Caco-2 (cell line): ENCODE results near the gene TYROBP. TPM values are rescaled to one million over a fixed set of nuclear protein-coding genes. Genes with fewer than 3 reads are reported as not detected.
A peak's percentile ranks its signal among the peaks of the same experiment; 100 is the strongest.

Experiments
- BruUV-seq: library from RNA; stranded (reverse); fragments of 400-500 nt; replicated peaks from 2 replicates; lab custom pipeline; 2021; lab: Mats Ljungman, UMichigan
- CTCF ChIA-PET: fragments of 300-600 bp; sonication (Branson Sonifier 250); formaldehyde crosslinking; loops from one replicate; lab custom pipeline; 2022; ENCODE audit warnings: antibody characterized with exemption; lab: Charles Lee
- POLR2A ChIA-PET: fragments of 300-600 bp; sonication (Branson Sonifier 250); formaldehyde crosslinking; loops from one replicate; lab custom pipeline; 2022; ENCODE audit warnings: antibody characterized with exemption; lab: Charles Lee
- DNase-seq, 2 experiments: peaks; one replicate each; pipeline versions ENCODE4 v3.0.0 to v3.0.0-alpha.2; 2020 to 2022
- H3K27me3 ChIP-seq: replicated peaks from 2 replicates; pipeline ENCODE4 v1.6.0; 2011; ENCODE audit warnings: low read length; ENCODE audit not compliant: control insufficient read depth, insufficient read depth
- H3K36me3 ChIP-seq: 2 replicates; pipeline ENCODE4 v1.5.1; 2011; ENCODE audit warnings: low read length; ENCODE audit not compliant: control insufficient read depth, insufficient read depth
- H3K4me1 ChIP-seq: fragments of 250-450 bp; sonication (Bioruptor Pico); 2 replicates; pipeline ENCODE4 v1.5.1; 2020; ENCODE audit warnings: mild to moderate bottlenecking
- H3K4me3 ChIP-seq: 2 replicates; pipeline ENCODE4 v1.5.1; 2011; ENCODE audit warnings: low read depth, mild to moderate bottlenecking, control low read depth, low read length
- H3K9me3 ChIP-seq: fragments of 250-450 bp; sonication (Bioruptor Pico); 2 replicates; pipeline ENCODE4 v1.5.1; 2020; ENCODE audit warnings: mild to moderate bottlenecking, moderate library complexity
- H3K27ac Mint-ChIP-seq: one replicate; pipeline ENCODE4 v1.8.0; 2022; ENCODE audit warnings: mixed read lengths; ENCODE audit not compliant: unreplicated experiment
- H3K27me3 Mint-ChIP-seq: one replicate; pipeline ENCODE4 v1.8.0; 2022; ENCODE audit warnings: mixed read lengths; ENCODE audit not compliant: insufficient read depth, unreplicated experiment
- H3K36me3 Mint-ChIP-seq: one replicate; pipeline ENCODE4 v1.8.0; 2022; ENCODE audit warnings: mild to moderate bottlenecking, mixed read lengths; ENCODE audit not compliant: insufficient read depth, unreplicated experiment
- H3K4me1 Mint-ChIP-seq: one replicate; pipeline ENCODE4 v1.8.0; 2022; ENCODE audit warnings: low read depth, mixed read lengths; ENCODE audit not compliant: unreplicated experiment
- H3K4me3 Mint-ChIP-seq: one replicate; pipeline ENCODE4 v1.8.0; 2022; ENCODE audit warnings: mild to moderate bottlenecking, moderate library complexity, mixed read lengths; ENCODE audit not compliant: unreplicated experiment
- H3K9me3 Mint-ChIP-seq: one replicate; pipeline ENCODE4 v1.8.0; 2022; ENCODE audit warnings: mixed read lengths; ENCODE audit not compliant: unreplicated experiment
- intact Hi-C: fragments of 100-400 bp; cut with micrococcal nuclease; formaldehyde crosslinking; loops from one replicate; pipeline ENCODE4 v1.10.0; 2022; ENCODE audit not compliant: unreplicated experiment
- total RNA-seq: library from RNA; stranded (reverse); gene quantifications from 2 replicates; pipeline ENCODE4 v1.2.3, GENCODE V29; 2022
- TF ChIP-seq, protein P1 (sequence below), 2 experiments: fragments of 200-600 bp in 1 of 2; IDR thresholded peaks; 1 replicate in 1 of 2; 2 replicates in 1 of 2; pipeline versions ENCODE4 v1.5.1 to v1.8.0; 2011 to 2022; ENCODE audit warnings: antibody characterized with exemption in 1 of 2, control low read depth in 1 of 2, inconsistent platforms in 1 of 2, low read depth in 1 of 2, low read length in 1 of 2, mild to moderate bottlenecking in 1 of 2, moderate library complexity in 1 of 2; ENCODE audit not compliant: insufficient read depth in 1 of 2, severe bottlenecking in 1 of 2, unreplicated experiment in 1 of 2

TYROBP gene
- total RNA-seq, 1 experiment from 2014 or later, result not detected

DNA sequence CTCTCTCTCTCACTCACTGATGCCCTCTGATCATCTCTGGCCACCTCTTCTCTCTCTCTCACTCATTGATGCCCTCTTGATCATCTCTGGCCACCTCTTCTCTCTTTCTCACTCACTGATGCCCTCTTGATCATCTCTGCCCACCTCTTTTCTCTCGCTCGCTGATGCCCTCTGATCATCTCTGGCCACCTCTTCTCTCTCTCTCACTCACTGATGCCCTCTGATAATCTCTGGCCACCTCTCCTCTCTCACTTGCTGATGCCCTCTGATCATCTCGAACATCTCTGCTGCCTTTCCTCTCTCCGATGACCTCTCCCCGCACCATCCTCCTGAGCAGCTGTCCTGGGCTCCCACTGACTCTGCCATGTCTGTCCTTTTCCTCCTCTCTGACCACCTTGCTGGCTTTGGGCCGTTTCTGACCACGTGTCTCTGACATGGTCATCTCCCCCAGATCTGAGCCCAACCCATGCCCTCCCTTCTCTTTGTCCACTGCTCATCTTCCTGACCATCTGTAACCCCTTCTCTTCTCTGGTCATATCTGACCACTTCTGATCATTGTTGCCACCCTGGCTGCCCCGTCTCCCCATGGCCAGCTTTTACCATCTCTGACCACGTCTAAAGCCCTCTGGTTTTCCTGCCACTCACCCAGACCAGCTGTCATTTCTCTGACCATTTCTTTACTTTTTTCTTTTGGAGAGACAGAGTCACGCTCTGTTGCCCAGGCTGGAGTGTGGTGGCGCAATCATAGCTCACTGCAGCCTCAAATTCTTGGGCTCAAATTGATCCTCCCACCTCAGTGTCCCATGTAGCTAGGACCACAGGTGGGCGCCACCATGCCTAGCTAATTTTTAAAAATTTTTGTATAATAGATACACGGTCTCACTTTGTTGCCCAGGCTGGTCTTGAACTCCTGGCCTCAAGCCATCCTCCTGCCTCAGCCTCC lies 30.5 kb upstream of the TYROBP start:
- Mint-ChIP-seq H3K36me3 (no peaks in the 10 kb centered on the region), H3K9me3 (no peaks in the 10 kb centered on the region), H3K27me3 (no peaks in the 10 kb centered on the region), H3K4me3 (peak overlapping the region; percentile 68), H3K27ac (no peak overlapping the region), H3K4me1 (peaks cover 29% of the 10 kb centered on the region)
- Histone ChIP-seq H3K9me3 (no peaks in the 10 kb centered on the region), H3K4me3 (no peak overlapping the region), H3K27me3 (no peaks in the 10 kb centered on the region), H3K4me1 (peaks cover 18% of the 10 kb centered on the region), H3K36me3 (no peaks in the 10 kb centered on the region)
- DNase-seq, result no peak
- POLR2A ChIA-PET, result no interaction called here
- intact Hi-C loops, result no loop called here
- TF ChIP-seq, protein P1, sequence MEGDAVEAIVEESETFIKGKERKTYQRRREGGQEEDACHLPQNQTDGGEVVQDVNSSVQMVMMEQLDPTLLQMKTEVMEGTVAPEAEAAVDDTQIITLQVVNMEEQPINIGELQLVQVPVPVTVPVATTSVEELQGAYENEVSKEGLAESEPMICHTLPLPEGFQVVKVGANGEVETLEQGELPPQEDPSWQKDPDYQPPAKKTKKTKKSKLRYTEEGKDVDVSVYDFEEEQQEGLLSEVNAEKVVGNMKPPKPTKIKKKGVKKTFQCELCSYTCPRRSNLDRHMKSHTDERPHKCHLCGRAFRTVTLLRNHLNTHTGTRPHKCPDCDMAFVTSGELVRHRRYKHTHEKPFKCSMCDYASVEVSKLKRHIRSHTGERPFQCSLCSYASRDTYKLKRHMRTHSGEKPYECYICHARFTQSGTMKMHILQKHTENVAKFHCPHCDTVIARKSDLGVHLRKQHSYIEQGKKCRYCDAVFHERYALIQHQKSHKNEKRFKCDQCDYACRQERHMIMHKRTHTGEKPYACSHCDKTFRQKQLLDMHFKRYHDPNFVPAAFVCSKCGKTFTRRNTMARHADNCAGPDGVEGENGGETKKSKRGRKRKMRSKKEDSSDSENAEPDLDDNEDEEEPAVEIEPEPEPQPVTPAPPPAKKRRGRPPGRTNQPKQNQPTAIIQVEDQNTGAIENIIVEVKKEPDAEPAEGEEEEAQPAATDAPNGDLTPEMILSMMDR (IDR thresholded peaks at IDR 0.05; ENCODE audit: insufficient read depth in 1 of 2, low read depth in 1 of 2, low read length in 1 of 2, severe bottlenecking in 1 of 2, unreplicated experiment in 1 of 2), result no peak
- CTCF ChIA-PET, result interaction anchor here (0.6 kb wide), 1 partner anchor 75 kb away, joined by 3 read pairs; the partner anchor contains the start of gene ALKBH6
- BruUV-seq, result no TSS peak

DNA sequence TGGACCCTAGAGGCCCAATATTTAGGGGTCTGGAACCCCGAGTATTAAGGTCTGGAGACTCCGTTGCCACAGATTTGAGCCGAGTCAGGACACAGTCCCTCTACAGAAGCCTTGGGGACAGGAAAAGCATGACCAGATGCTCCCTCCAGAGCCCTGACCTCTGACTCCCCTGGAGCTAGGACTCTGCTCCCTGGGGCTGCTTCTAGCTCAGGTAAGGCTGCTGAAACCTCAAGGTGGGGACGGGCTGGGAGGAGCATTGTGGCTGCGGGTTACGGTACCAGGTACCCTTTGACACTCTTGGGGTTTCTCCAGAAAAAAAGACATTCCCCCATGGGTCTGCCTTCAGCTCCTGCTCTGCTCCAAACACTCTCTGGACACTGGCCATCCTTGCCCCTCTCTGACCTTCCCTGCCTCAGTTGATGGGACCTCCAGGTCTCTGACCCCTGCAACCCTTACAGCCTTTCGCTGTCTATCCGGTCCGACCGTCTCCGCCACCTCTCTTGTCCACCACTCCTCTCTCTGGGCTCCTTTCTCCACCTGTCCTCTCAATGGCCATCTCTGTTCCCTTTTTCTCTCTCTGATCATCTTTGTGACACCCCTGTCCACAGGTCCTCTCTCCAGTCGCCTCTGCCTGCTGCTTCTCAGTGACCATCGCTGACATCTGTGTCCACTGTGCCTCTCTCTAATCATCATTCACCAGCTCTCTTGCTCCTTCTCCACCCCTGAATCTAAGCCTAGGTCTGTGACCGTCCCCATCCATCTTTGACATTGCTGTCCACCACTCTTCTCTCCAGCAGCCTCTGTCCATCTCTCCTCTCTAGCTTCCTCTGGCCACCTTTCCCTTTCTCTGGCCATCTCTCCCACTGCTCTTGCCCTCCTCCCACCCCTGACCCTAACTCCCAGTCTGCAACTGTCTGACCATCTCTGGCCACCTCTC lies 29.5 kb upstream of the TYROBP start:
- TF ChIP-seq, protein P1 (IDR thresholded peaks at IDR 0.05; ENCODE audit: insufficient read depth in 1 of 2, low read depth in 1 of 2, low read length in 1 of 2, severe bottlenecking in 1 of 2, unreplicated experiment in 1 of 2), result no peak
- no TSS peak for BruUV-seq
- ChIA-PET POLR2A (no interaction called here), CTCF (no interaction called here)
- DNase-seq, result no peak
- 0 out of 2 replicates have a peak overlapping the region, but pooled peaks have one; percentile 4 for H3K4me3 ChIP-seq
- H3K27me3 ChIP-seq, result no peaks in the 10 kb centered on the region
- Mint-ChIP-seq H3K9me3 (no peaks in the 10 kb centered on the region), H3K36me3 (no peaks in the 10 kb centered on the region), H3K27me3 (no peaks in the 10 kb centered on the region), H3K27ac (no peak overlapping the region), H3K4me1 (peaks cover 29% of the 10 kb centered on the region), H3K4me3 (peak overlapping the region; percentile 68)
- H3K36me3 ChIP-seq, result no peaks in the 10 kb centered on the region
- intact Hi-C loops, result no loop called here
- H3K4me1 ChIP-seq, result peaks cover 18% of the 10 kb centered on the region
- H3K9me3 ChIP-seq, result no peaks in the 10 kb centered on the region

DNA sequence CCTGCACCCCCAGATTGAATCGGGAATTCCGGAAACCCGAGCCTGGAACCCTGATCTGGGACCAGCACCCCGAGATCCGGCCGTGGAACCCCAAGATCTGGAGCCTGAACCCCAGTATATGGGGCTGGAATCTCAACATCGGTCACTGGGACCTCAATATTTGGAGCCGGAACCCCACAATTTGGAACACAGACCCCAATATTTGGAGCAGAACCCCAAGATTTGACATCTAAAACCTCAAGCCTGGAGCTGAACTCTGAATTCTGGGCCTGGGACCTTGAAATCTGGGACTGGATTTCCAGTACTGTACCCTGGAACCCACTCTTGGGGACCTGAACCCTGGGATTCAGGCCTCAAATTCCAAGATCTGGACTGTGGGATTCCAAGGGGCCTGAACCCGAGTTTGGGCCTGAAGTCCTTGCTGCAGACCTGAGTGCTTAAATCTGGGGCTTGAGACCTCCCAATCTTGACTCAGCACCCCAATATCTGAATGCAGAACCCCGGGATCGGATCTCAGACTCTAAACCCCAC lies 28.7 kb upstream of the TYROBP start:
- H3K4me3 ChIP-seq, result peak overlapping the region; percentile 75
- peaks cover 18% of the 10 kb centered on the region for H3K4me1 ChIP-seq
- Mint-ChIP-seq H3K27me3 (no peaks in the 10 kb centered on the region), H3K9me3 (no peaks in the 10 kb centered on the region), H3K4me1 (peaks cover 29% of the 10 kb centered on the region), H3K27ac (no peak overlapping the region), H3K36me3 (peaks cover under 1% of the 10 kb centered on the region), H3K4me3 (peak overlapping the region; percentile 68)
- BruUV-seq, result TSS peak; percentile 58
- POLR2A ChIA-PET, result no interaction called here
- intact Hi-C loops, result no loop called here
- H3K36me3 ChIP-seq, result no peaks in the 10 kb centered on the region
- CTCF ChIA-PET, result no interaction called here
- TF ChIP-seq, protein P1 (IDR thresholded peaks at IDR 0.05; ENCODE audit: insufficient read depth in 1 of 2, low read depth in 1 of 2, low read length in 1 of 2, severe bottlenecking in 1 of 2, unreplicated experiment in 1 of 2), result no peak
- no peak for DNase-seq
- no peaks in the 10 kb centered on the region for H3K27me3 ChIP-seq
- H3K9me3 ChIP-seq, result no peaks in the 10 kb centered on the region
